Mammary epithelial cell (primary cell): ENCODE measurements around the gene ZNF565.

ENCODE experiments used
- CTCF ChIP-seq, 2 donors: IDR thresholded peaks in 1 of 2; conservative IDR thresholded peaks in 1 of 2; 2 replicates each; pipeline ENCODE4 v1.5.1; 2011 to 2012; ENCODE audit warnings: inconsistent platforms in 2 of 2, low read length in 2 of 2, mild to moderate bottlenecking in 2 of 2, control low read depth in 1 of 2, low read depth in 1 of 2; ENCODE audit not compliant: insufficient read depth in 1 of 2; ENCODE audit errors: extremely low read depth in 1 of 2
- EZH2 ChIP-seq: IDR thresholded peaks from 2 replicates; pipeline ENCODE4 v1.6.1; 2012; ENCODE audit warnings: low read length, inconsistent platforms, borderline replicate concordance

GRCh38 chr19:36160821-36161596 is 53.5 kb downstream of the ZNF565 start:
- TF ChIP-seq CTCF (conservative IDR thresholded peaks at IDR 0.05 in 1 of 2, IDR thresholded peaks at IDR 0.05 in 1 of 2; ENCODE audit: extremely low read depth in 1 of 2, insufficient read depth in 1 of 2, low read depth in 1 of 2, low read length in 2 of 2) = no peak
- TF ChIP-seq EZH2 = no peak
